ENCODE results near the gene RAP2A. TPM values are rescaled to one million over a fixed set of nuclear protein-coding genes. Genes with fewer than 3 reads are reported as not detected.

RAP2A gene
- total and polyA plus RNA-seq, 2 donors (not counting 1 experiment from before 2014, with no cell fraction given): 31.4 to 35.0 TPM

DNA sequence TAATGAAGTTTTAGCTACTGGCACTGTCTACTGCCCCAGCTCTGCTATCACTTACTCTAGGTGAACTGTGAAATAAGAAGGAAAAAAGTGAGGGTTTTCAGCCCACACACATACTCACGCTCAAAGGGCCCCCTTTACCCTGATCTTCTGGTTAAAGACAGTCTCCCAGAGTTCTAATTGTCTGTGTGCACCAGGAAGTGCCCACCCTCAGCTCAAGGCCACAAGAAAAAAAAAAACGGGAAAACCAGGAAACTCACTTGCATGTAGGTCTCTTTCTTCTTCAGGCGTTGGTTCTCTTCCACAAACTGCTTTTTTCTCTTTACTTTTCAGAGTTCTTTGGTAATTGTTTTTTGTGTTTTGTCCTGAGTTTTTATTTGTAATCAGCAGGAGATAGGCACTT, 22.1 kb downstream of the RAP2A start:
- H3K4me3 ChIP-seq (replicated peaks in 1 of 4; ENCODE audit: control extremely low read depth in 1 of 4, insufficient read depth in 1 of 4, low read depth in 3 of 4, low read length in 4 of 4): no peak overlapping the region
- no peaks in the 10 kb centered on the region for H3K36me3 ChIP-seq (ENCODE audit: control insufficient read depth, insufficient read depth, low read length)
- TF ChIP-seq CTCF (conservative IDR thresholded peaks at IDR 0.05 in 1 of 2, IDR thresholded peaks at IDR 0.05 in 1 of 2; ENCODE audit: low read depth in 1 of 2, low read length in 2 of 2): no peak
- H3K9ac ChIP-seq (ENCODE audit: insufficient read depth, low read length): no peak overlapping the region
- H3K27me3 ChIP-seq (ENCODE audit: control insufficient read depth, insufficient read depth, low read length): no peaks in the 10 kb centered on the region
- H3K27ac ChIP-seq (ENCODE audit: insufficient read depth, low read length): no peak overlapping the region
- no peak overlapping the region for H3K4me2 ChIP-seq (ENCODE audit: extremely low read depth, insufficient read depth, low read length)
- H3K9me3 ChIP-seq (ENCODE audit: control insufficient read depth, insufficient read depth, low read depth, low read length): no peaks in the 10 kb centered on the region
- H3K79me2 ChIP-seq (ENCODE audit: control insufficient read depth, insufficient read depth, low read length): peaks cover 13% of the 10 kb centered on the region
- no peak overlapping the region for H2AFZ ChIP-seq (ENCODE audit: low read length)
- peaks cover 2% of the 10 kb centered on the region for H3K4me1 ChIP-seq (ENCODE audit: control insufficient read depth, extremely low read depth, insufficient read depth, low read length)
- no peaks in the 10 kb centered on the region for H4K20me1 ChIP-seq (ENCODE audit: control insufficient read depth, extremely low read depth, insufficient read depth, low read length)
- DNase-seq (ENCODE audit: low read depth in 2 of 2): no peak

DNA sequence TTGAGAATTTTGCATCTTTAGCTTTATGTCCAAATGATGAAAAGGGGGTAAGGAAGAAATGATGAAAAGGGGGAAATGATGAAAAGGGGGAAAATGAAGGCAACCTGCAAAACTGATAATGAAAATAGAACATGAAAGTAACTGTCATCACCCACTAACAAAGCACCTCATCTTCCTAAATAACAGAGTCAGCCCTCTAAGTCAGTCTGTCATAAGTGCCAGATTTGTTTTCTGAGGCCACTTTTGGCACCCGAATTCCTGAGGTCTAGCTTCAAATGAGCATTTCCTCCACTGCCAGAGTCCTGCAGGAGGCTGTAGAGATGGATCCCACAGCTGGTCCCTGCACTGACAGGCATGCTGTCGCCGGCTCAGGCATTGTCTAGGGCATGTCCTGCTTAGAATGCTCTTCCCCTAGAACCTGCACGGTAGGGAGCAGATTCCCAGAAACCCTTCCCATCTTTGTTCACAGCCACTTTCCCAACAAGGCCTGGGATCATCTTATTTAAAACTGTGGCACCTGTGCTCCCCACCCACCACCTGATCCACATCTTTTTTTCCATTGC, 25.3 kb downstream of the RAP2A start:
- peaks cover 2% of the 10 kb centered on the region for H3K4me1 ChIP-seq (ENCODE audit: control insufficient read depth, extremely low read depth, insufficient read depth, low read length)
- H3K36me3 ChIP-seq (ENCODE audit: control insufficient read depth, insufficient read depth, low read length): peaks cover 1% of the 10 kb centered on the region
- no peak overlapping the region for H3K4me3 ChIP-seq (replicated peaks in 1 of 4; ENCODE audit: control extremely low read depth in 1 of 4, insufficient read depth in 1 of 4, low read depth in 3 of 4, low read length in 4 of 4)
- no peak overlapping the region for H3K4me2 ChIP-seq (ENCODE audit: extremely low read depth, insufficient read depth, low read length)
- H3K79me2 ChIP-seq (ENCODE audit: control insufficient read depth, insufficient read depth, low read length): peaks cover 4% of the 10 kb centered on the region
- no peak overlapping the region for H3K9ac ChIP-seq (ENCODE audit: insufficient read depth, low read length)
- DNase-seq (ENCODE audit: low read depth in 2 of 2): no peak
- H2AFZ ChIP-seq (ENCODE audit: low read length): no peak overlapping the region
- H4K20me1 ChIP-seq (ENCODE audit: control insufficient read depth, extremely low read depth, insufficient read depth, low read length): no peaks in the 10 kb centered on the region
- no peak overlapping the region for H3K27ac ChIP-seq (ENCODE audit: insufficient read depth, low read length)
- TF ChIP-seq EZH2 (IDR thresholded peaks at IDR 0.05; ENCODE audit: low read length, missing control alignments) (no peak), CTCF (conservative IDR thresholded peaks at IDR 0.05 in 1 of 2, IDR thresholded peaks at IDR 0.05 in 1 of 2; ENCODE audit: low read depth in 1 of 2, low read length in 2 of 2) (no peak)
- no peaks in the 10 kb centered on the region for H3K9me3 ChIP-seq (ENCODE audit: control insufficient read depth, insufficient read depth, low read depth, low read length)
- no peaks in the 10 kb centered on the region for H3K27me3 ChIP-seq (ENCODE audit: control insufficient read depth, insufficient read depth, low read length)

- Histone ChIP-seq H3K27me3 (ENCODE audit: control insufficient read depth, insufficient read depth, low read length) (no peaks in the 10 kb centered on the region), H3K4me1 (ENCODE audit: control insufficient read depth, extremely low read depth, insufficient read depth, low read length) (peaks cover 2% of the 10 kb centered on the region), H3K79me2 (ENCODE audit: control insufficient read depth, insufficient read depth, low read length) (peaks cover 4% of the 10 kb centered on the region), H2AFZ (ENCODE audit: low read length) (no peak overlapping the region), H3K4me3 (replicated peaks in 1 of 4; ENCODE audit: control extremely low read depth in 1 of 4, insufficient read depth in 1 of 4, low read depth in 3 of 4, low read length in 4 of 4) (no peak overlapping the region), H4K20me1 (ENCODE audit: control insufficient read depth, extremely low read depth, insufficient read depth, low read length) (no peaks in the 10 kb centered on the region), H3K9me3 (ENCODE audit: control insufficient read depth, insufficient read depth, low read depth, low read length) (no peaks in the 10 kb centered on the region), H3K36me3 (ENCODE audit: control insufficient read depth, insufficient read depth, low read length) (peaks cover 3% of the 10 kb centered on the region), H3K27ac (ENCODE audit: insufficient read depth, low read length) (no peak overlapping the region), H3K9ac (ENCODE audit: insufficient read depth, low read length) (no peak overlapping the region), H3K4me2 (ENCODE audit: extremely low read depth, insufficient read depth, low read length) (peak overlapping the region; percentile 33)
- DNase-seq (ENCODE audit: low read depth in 2 of 2): peak; percentile 12 to 27
- TF ChIP-seq EZH2 (IDR thresholded peaks at IDR 0.05; ENCODE audit: low read length, missing control alignments) (no peak), CTCF (conservative IDR thresholded peaks at IDR 0.05 in 1 of 2, IDR thresholded peaks at IDR 0.05 in 1 of 2; ENCODE audit: low read depth in 1 of 2, low read length in 2 of 2) (no peak)
Measured at GRCh38 chr13:97460004-97460775, 26.2 kb downstream of the RAP2A start.
